ENCODE results near the gene TSPAN18.

The TSPAN18 gene

GRCh38 chr11:44904261-44905020, 177.7 kb downstream of the TSPAN18 start:
- DNase-seq, result no peak

GRCh38 chr11:44905131-44905866, 178.5 kb downstream of the TSPAN18 start:
- DNase-seq, result no peak

- DNase-seq, result no peak
Observed at GRCh38 chr11:44906649-44907048, 179.9 kb downstream of the TSPAN18 start.

GRCh38 chr11:44909557-44909956, 182.8 kb downstream of the TSPAN18 start:
- no peak for DNase-seq

GRCh38 chr11:44910591-44910990, 183.8 kb downstream of the TSPAN18 start:
- DNase-seq, result no peak

- DNase-seq, result peak; percentile 66 to 87
Observed at GRCh38 chr11:44911029-44911814, 184.5 kb downstream of the TSPAN18 start.

- DNase-seq, result no peak
Observed at GRCh38 chr11:44912270-44912987, 185.7 kb downstream of the TSPAN18 start.

- DNase-seq, result no peak
Observed at GRCh38 chr11:44913502-44913901, 186.7 kb downstream of the TSPAN18 start.

GRCh38 chr11:44914105-44914504, 187.3 kb downstream of the TSPAN18 start:
- no peak for DNase-seq

- DNase-seq, result no peak
Observed at GRCh38 chr11:44915004-44915403, 188.2 kb downstream of the TSPAN18 start.

- no peak for DNase-seq
Observed at GRCh38 chr11:44915621-44916020, 188.9 kb downstream of the TSPAN18 start.

GRCh38 chr11:44916331-44916730, 189.6 kb downstream of the TSPAN18 start:
- no peak for DNase-seq

- no peak for DNase-seq
Observed at GRCh38 chr11:44916801-44917385, 190.1 kb downstream of the TSPAN18 start.

- no peak for DNase-seq
Observed at GRCh38 chr11:44917741-44918140, 191.0 kb downstream of the TSPAN18 start.

- DNase-seq, result no peak
Observed at GRCh38 chr11:44920451-44920850, 193.7 kb downstream of the TSPAN18 start.

- no peak for DNase-seq
Observed at GRCh38 chr11:44923115-44923514, 196.4 kb downstream of the TSPAN18 start.

GRCh38 chr11:44923806-44924205, 197.0 kb downstream of the TSPAN18 start:
- no peak for DNase-seq

GRCh38 chr11:44926036-44926435, 199.3 kb downstream of the TSPAN18 start:
- no peak for DNase-seq

- DNase-seq, result peak; percentile 73 to 82
Observed at GRCh38 chr11:44927174-44927661, 200.5 kb downstream of the TSPAN18 start.

- DNase-seq, result no peak
Observed at GRCh38 chr11:44928144-44928543, 201.4 kb downstream of the TSPAN18 start.

- DNase-seq, result no peak
Observed at GRCh38 chr11:44928816-44929215, 202.1 kb downstream of the TSPAN18 start.

- DNase-seq, result no peak
Observed at GRCh38 chr11:44930588-44931302, 204.0 kb downstream of the TSPAN18 start.

Measured in NCI-H1930 (cell line).